ENCODE results near the gene THTPA. TPM values are rescaled to one million over a fixed set of nuclear protein-coding genes. Genes with fewer than 3 reads are reported as not detected.
A peak's percentile ranks its signal among the peaks of the same experiment; 100 is the strongest.

The THTPA gene
- total and polyA plus RNA-seq, 11 donors = 9.1 to 30.9 (median 18.9) TPM

DNA sequence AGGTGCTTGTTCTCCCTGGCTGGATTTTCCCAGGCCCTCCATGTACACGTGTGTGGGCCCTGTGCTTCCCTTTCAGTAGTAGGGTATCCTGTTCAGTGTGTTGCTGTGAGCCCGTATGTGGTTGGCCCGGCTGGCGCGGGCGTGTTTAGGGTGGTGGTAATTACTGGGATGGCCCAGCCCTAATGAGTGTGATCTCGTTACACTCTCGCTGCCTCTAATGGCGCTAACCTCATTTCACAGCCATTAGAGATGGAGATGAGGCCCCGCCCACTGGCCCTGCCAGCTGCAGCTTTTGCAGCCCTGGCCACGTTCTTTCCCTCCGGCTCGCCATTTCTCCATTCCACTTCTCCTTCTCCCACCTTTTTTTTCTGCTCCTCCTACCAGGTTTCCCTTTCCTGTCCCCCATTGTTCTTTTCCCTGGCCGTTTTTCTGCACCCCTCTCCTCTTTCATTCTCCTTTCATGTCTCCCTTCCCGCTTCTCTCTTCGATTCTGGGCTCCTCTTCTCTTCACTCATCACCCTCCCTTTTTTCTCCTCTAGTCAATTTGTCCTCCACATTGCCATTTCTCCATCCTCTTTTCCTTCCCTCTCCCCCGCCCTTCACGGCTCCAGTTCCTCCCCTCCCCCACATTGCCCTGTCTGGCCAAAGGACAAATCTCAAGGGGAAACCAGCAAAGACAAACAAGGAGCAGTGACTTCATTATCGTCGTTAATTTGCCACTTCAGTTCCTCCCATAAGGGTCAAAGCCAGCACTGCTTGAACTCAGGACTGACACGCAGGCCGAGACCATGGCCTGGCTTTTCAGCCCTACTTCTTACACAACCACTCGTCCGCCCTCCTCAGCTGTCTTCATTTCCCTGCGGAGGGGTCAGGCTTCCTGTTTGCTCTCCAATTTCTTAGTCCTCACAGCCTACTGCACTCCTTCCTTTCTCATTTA lies 11.3 kb upstream of the THTPA start:
- H3K9me3 ChIP-seq = no peaks in the 10 kb centered on the region
- peak; percentile 69 to 87 (median 85) for ATAC-seq
- intact Hi-C loops (cut with DNase I) = no loop called here
- H3K4me1 ChIP-seq = peaks cover 0 to 18% (median 10%) of the 10 kb centered on the region in 12 donors
- DNase-seq = peak in 4 of 5 donors; percentile 53 to 78 (median 60)
- WGBS, 4 donors = 44 to 54% (median 49%) methylated on average over 25 of the region's 25 CpGs
- H3K36me3 ChIP-seq = no peaks in the 10 kb centered on the region
- H3K27ac ChIP-seq = peak overlapping the region in 9 of 12 donors; percentile 39 to 74 (median 64)
- TF ChIP-seq, protein P1, sequence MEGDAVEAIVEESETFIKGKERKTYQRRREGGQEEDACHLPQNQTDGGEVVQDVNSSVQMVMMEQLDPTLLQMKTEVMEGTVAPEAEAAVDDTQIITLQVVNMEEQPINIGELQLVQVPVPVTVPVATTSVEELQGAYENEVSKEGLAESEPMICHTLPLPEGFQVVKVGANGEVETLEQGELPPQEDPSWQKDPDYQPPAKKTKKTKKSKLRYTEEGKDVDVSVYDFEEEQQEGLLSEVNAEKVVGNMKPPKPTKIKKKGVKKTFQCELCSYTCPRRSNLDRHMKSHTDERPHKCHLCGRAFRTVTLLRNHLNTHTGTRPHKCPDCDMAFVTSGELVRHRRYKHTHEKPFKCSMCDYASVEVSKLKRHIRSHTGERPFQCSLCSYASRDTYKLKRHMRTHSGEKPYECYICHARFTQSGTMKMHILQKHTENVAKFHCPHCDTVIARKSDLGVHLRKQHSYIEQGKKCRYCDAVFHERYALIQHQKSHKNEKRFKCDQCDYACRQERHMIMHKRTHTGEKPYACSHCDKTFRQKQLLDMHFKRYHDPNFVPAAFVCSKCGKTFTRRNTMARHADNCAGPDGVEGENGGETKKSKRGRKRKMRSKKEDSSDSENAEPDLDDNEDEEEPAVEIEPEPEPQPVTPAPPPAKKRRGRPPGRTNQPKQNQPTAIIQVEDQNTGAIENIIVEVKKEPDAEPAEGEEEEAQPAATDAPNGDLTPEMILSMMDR (IDR thresholded peaks at IDR 0.05) = no peak
- TF ChIP-seq POLR2A (IDR thresholded peaks at IDR 0.05) = no peak
- H3K4me3 ChIP-seq = no peak overlapping the region
- H3K27me3 ChIP-seq = no peaks in the 10 kb centered on the region

DNA sequence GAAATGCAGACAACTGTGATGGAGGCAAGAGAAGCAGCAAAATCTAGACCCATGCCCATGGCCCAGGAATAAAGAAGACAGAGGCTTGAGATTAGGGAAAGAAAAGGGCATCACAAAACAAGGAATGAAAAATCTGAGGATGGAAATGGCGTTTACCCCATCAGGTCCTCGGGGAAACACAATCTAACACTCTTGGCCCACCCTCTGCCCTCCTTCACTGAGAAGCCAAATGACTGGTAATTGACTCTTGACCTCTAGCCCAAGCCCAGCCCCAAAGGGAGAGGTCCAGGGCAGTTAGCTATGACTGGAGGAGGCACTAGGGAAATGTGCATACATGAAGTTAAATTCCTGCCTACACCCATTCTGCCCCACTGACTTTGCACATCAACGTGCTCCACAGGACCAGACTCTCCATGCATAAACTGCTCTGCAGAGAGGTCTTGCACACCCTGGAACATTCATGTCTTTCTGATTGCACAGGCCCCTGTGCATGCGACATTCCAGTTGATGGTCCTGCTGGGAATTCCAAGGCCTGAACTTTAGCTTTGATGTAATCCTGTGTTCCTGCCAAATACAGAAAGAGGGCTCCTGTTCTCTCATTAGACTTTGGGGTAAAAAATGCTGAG lies 10.2 kb upstream of the THTPA start:
- Histone ChIP-seq H3K4me1 (peaks cover 0 to 27% (median 16%) of the 10 kb centered on the region in 12 donors), H3K4me3 (no peak overlapping the region), H3K27ac (peak overlapping the region in 11 of 12 donors; percentile 15 to 74 (median 64)), H3K36me3 (no peaks in the 10 kb centered on the region), H3K9me3 (no peaks in the 10 kb centered on the region), H3K27me3 (no peaks in the 10 kb centered on the region)
- WGBS, 4 donors = 77 to 86% (median 81%) methylated on average over 4 of the region's 4 CpGs
- intact Hi-C loops (cut with DNase I) = no loop called here
- no peak for ATAC-seq
- TF ChIP-seq, protein P1 (IDR thresholded peaks at IDR 0.05) = no peak
- TF ChIP-seq POLR2A (IDR thresholded peaks at IDR 0.05) = no peak
- no peak for DNase-seq

DNA sequence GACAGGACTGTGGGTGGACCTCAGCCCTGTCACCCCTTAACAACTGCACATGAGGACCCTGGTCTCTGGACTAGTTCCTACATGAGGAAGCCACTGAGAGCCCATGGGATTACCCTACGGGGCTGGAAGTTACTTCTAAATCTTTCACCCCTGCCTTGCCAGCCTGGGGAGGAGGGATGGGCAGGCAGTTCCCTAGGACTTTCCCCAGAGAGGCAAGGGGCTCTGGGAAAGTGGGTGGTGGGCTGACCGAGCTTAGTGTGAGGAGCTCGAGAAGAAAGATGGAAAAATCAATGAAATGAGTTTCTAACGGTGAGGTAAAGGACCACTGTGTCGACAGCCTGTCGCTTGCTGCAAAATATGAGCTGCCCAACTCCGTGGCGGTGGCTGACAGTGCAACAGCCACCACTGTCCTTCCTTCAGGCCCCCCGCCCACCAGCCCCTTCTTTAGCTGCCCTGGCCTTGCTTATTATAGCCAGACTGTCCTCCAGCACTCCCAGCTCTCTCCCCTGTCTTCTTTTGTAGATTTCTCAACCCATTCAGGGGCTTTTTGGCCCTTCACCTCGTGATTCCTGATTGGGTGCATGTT lies 9.5 kb upstream of the THTPA start:
- H3K27ac ChIP-seq = peak overlapping the region in 1 of 12 donors; percentile 74
- no peak overlapping the region for H3K4me3 ChIP-seq
- intact Hi-C loops (cut with DNase I) = no loop called here
- no peak for ATAC-seq
- H3K36me3 ChIP-seq = no peaks in the 10 kb centered on the region
- TF ChIP-seq POLR2A (IDR thresholded peaks at IDR 0.05) = no peak
- TF ChIP-seq, protein P1 (IDR thresholded peaks at IDR 0.05) = no peak
- DNase-seq = no peak
- no peaks in the 10 kb centered on the region for H3K9me3 ChIP-seq
- H3K4me1 ChIP-seq = peaks cover 0 to 27% (median 16%) of the 10 kb centered on the region in 12 donors
- no peaks in the 10 kb centered on the region for H3K27me3 ChIP-seq
- 75 to 80% (median 77%) methylated on average over 10 of the region's 10 CpGs for WGBS, 4 donors

DNA sequence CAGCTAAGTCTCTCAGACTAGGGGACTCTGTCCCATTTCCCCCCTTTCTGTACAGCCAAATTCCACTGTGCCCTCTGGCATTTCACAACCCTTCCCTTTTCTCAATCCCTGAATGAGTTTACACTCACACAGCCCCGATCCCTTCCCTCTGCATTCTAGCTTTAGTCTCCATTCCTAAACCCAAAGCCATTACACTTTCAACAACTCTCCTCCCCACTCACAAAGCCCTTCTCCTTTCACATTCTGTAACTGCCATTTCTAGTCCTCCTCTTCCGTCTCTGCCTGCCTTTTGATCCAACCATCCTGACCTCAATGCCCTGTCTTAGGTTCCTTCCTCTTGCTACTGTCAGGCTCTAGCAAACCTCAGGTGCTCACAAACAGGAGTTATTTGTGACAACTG lies 8.1 kb upstream of the THTPA start:
- Histone ChIP-seq H3K4me1 (peaks cover 0 to 31% (median 19%) of the 10 kb centered on the region in 12 donors), H3K27ac (no peak overlapping the region), H3K9me3 (no peaks in the 10 kb centered on the region), H3K36me3 (no peaks in the 10 kb centered on the region), H3K27me3 (no peaks in the 10 kb centered on the region), H3K4me3 (no peak overlapping the region)
- intact Hi-C loops (cut with DNase I) = no loop called here
- ATAC-seq (no peak), DNase-seq (no peak)
- TF ChIP-seq, protein P1 (IDR thresholded peaks at IDR 0.05) = no peak
- no peak for TF ChIP-seq POLR2A (IDR thresholded peaks at IDR 0.05)
- 71 to 83% (median 80%) methylated on average over 2 of the region's 2 CpGs for WGBS, 4 donors
